ENCODE data around the gene RDM1. TPM values are rescaled to one million over a fixed set of nuclear protein-coding genes. Genes with fewer than 3 reads are reported as not detected.

Gene RDM1
- total RNA-seq, 1 donor from 2014 or later: not detected

DNA sequence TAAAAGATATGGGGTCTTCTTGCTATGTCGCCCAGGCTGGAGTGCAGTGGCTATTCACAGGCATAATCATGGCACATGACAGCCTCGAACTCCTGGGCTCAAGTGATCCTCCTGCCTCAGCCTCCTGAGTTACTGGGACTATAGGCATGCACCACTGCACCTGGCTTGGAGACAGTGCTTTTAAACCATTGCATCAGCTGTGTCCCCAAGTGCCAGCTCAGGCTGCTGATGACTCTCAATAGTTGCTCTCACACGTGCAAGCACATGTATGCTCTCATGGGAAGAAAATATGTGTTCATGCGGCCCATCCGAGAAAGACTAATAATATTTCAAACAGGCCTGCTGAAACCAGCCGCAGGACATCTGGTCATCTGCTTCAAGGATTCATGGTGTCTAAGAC lies 42.0 kb upstream of the RDM1 start:
- Histone ChIP-seq H3K4me1 (peaks cover 28% of the 10 kb centered on the region), H3K9me3 (replicated peaks) (no peaks in the 10 kb centered on the region), H3K27ac (replicated peaks) (peak overlapping the region; percentile 47), H3K4me3 (no peak overlapping the region), H3K36me3 (no peaks in the 10 kb centered on the region), H3K27me3 (ENCODE audit: low read depth) (no peaks in the 10 kb centered on the region)
- DNase-seq: no peak
- intact Hi-C loops (cut with micrococcal nuclease): no loop called here
- TF ChIP-seq, protein P1, sequence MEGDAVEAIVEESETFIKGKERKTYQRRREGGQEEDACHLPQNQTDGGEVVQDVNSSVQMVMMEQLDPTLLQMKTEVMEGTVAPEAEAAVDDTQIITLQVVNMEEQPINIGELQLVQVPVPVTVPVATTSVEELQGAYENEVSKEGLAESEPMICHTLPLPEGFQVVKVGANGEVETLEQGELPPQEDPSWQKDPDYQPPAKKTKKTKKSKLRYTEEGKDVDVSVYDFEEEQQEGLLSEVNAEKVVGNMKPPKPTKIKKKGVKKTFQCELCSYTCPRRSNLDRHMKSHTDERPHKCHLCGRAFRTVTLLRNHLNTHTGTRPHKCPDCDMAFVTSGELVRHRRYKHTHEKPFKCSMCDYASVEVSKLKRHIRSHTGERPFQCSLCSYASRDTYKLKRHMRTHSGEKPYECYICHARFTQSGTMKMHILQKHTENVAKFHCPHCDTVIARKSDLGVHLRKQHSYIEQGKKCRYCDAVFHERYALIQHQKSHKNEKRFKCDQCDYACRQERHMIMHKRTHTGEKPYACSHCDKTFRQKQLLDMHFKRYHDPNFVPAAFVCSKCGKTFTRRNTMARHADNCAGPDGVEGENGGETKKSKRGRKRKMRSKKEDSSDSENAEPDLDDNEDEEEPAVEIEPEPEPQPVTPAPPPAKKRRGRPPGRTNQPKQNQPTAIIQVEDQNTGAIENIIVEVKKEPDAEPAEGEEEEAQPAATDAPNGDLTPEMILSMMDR (IDR thresholded peaks at IDR 0.05; ENCODE audit: borderline replicate concordance): no peak

DNA sequence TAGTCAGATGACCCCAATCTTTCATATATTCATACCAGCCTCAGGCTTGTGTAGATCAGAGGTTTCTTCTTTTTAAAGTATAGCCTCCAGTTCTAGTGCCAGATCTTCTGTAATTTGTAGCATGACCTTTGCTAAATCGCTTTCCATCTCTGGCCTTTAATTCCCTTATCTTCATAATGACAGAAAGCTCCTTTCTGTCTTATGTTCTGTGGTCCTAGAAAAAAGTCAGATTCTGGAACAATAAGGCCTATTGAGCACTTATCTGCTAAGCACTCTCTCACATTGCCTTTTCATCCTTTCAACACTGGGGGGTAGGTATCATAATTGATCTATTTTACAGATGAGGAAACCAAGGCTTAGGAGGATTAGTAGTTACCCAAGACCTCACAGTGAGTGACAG lies 41.5 kb upstream of the RDM1 start:
- DNase-seq: no peak
- TF ChIP-seq, protein P1 (IDR thresholded peaks at IDR 0.05; ENCODE audit: borderline replicate concordance): no peak
- Histone ChIP-seq H3K4me3 (no peak overlapping the region), H3K27ac (replicated peaks) (peak overlapping the region; percentile 47), H3K9me3 (replicated peaks) (no peaks in the 10 kb centered on the region), H3K27me3 (ENCODE audit: low read depth) (no peaks in the 10 kb centered on the region), H3K36me3 (no peaks in the 10 kb centered on the region), H3K4me1 (peaks cover 28% of the 10 kb centered on the region)
- intact Hi-C loops (cut with micrococcal nuclease): no loop called here

DNA sequence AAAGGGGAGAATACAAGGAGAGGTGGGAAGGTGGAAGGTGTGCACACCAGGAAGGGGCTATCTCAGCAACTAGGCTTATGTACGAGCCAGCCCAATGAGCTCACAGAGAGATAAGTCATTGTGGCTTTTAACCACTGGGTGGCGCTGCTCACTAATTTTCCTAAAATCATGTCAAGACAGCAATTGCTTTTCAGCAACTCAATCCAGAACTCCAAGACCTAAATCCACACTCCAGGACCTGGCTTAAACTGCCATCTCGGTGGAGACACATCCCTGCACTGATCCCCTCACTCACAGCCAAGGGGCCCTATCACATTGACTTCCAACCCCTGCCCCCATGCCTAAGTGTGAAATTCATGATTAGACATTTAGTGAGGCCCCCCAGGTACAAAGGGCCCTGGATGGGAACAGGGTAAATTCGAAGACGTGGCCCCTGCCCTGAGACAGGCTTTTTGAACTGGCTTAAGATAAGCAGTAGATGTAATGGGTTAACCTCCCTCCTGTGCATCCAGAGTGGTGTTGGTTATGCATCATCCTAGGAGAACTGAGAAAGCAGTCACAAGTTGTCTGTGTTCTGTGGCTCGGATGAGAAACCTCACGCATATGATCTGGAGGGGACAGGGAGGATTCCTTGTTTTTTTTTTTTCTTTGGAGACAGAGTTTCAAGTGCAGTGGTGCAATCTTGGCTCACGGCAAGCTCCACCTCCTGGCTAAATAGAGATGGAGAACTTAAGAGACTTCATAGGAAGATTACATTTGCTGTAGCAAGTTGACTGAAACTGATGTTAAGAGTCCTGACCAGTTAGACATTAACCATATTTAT lies 39.2 kb upstream of the RDM1 start:
- H3K36me3 ChIP-seq: no peaks in the 10 kb centered on the region
- H3K4me1 ChIP-seq: peaks cover 25% of the 10 kb centered on the region
- H3K4me3 ChIP-seq: no peak overlapping the region
- H3K9me3 ChIP-seq (replicated peaks): no peaks in the 10 kb centered on the region
- DNase-seq: peak; percentile 42
- H3K27me3 ChIP-seq (ENCODE audit: low read depth): no peaks in the 10 kb centered on the region
- intact Hi-C loops (cut with micrococcal nuclease): loop anchor here (5.0 to 10.0 kb wide), 2 partner anchors 173 to 515 kb away; partner anchors contain the start of gene ZNHIT3
- TF ChIP-seq, protein P1 (IDR thresholded peaks at IDR 0.05; ENCODE audit: borderline replicate concordance): peak; percentile 85
- H3K27ac ChIP-seq (replicated peaks): no peak overlapping the region

DNA sequence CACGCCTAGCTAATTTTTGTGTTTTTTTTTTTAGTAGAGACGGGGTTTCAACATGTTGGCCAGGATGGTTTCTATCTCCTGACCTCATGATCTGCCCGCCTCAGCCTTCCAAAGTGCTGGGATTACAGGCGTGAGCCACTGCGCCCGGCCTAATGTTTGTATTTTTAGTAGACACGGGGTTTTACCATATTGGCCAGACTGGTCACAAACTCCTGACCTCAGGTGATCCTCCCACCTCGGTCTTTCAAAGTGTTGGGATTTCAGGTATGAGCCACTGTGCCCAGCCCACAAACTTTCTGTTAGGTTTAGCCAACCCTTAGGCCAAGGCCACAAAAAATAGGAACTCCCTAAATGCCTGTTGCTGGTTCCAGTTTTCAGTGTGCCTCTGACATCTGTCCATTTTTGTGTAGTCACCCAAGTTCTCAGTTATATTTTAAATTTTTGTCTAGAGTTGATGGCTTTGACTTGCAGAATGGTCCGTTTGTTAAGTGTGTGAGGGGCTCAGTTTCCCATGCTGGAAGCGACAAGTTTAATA lies 38.0 kb upstream of the RDM1 start:
- intact Hi-C loops (cut with micrococcal nuclease): loop anchor here (5.0 to 10.0 kb wide), 2 partner anchors 174 to 516 kb away; partner anchors contain the start of gene ZNHIT3
- DNase-seq: no peak
- TF ChIP-seq, protein P1 (IDR thresholded peaks at IDR 0.05; ENCODE audit: borderline replicate concordance): no peak

DNA sequence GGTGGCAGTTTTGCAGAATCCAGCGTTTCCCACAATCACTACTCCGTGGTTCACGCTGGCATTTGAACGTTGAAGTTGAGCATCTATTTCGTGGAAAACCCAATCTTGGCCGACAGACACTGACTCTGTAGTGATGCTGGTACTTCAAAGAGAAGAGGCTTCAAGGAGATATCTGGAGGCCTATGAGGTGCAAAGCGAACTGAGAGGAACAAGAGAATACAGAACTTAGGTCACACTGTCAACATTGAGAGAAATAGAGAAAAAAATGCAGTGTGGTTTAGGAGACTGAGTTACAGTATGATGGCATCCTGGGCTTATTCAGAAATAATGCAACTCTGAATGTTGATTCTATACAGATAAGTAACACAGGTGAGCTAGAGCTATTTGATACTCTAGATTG lies 34.7 kb upstream of the RDM1 start:
- TF ChIP-seq, protein P1 (IDR thresholded peaks at IDR 0.05; ENCODE audit: borderline replicate concordance): no peak
- peaks cover 28% of the 10 kb centered on the region for H3K27me3 ChIP-seq (ENCODE audit: low read depth)
- no peaks in the 10 kb centered on the region for H3K36me3 ChIP-seq
- H3K9me3 ChIP-seq (replicated peaks): no peaks in the 10 kb centered on the region
- no peak for DNase-seq
- intact Hi-C loops (cut with micrococcal nuclease): loop anchor here (5.0 to 10.0 kb wide), 2 partner anchors 177 to 520 kb away; partner anchors contain the start of gene ZNHIT3
- H3K4me1 ChIP-seq: no peaks in the 10 kb centered on the region
- no peak overlapping the region for H3K27ac ChIP-seq (replicated peaks)
- no peak overlapping the region for H3K4me3 ChIP-seq

More for the DNA sequence above, 38.0 kb upstream of the RDM1 start:
- Histone ChIP-seq H3K4me3 (no peak overlapping the region), H3K36me3 (no peaks in the 10 kb centered on the region), H3K27me3 (ENCODE audit: low read depth) (no peaks in the 10 kb centered on the region), H3K4me1 (peaks cover 20% of the 10 kb centered on the region), H3K27ac (replicated peaks) (no peak overlapping the region), H3K9me3 (replicated peaks) (no peaks in the 10 kb centered on the region)
